Prostate gland (tissue), 2 donors: ENCODE measurements around the gene HTD2.
"Not testable (repeated sequence)": the region's sequence is repeated elsewhere in the genome, so short reads cannot be mapped to it uniquely, and the experiment has no call there.

Source experiments
- POLR2A ChIP-seq: fragments of 450-650 bp; IDR thresholded peaks from one replicate; pipeline ENCODE4 v1.6.1; 2016; ENCODE audit warnings: antibody characterized with exemption, mild to moderate bottlenecking
- POLR2AphosphoS5 ChIP-seq: sonication (generic); formaldehyde crosslinking; IDR thresholded peaks from one replicate; pipeline ENCODE4 v1.6.1; 2017; ENCODE audit warnings: antibody characterized with exemption
- TF ChIP-seq, protein P1 (sequence below), 4 experiments: fragments of 200-600 bp in 2 of 4; fragments of 450-650 bp in 2 of 4; sonication (generic) in 2 of 4; IDR thresholded peaks; 1 replicate in 3 of 4; 2 replicates in 1 of 4; pipeline ENCODE4 v1.5.1; 2016 to 2019; ENCODE audit warnings: antibody characterized with exemption in 4 of 4, mild to moderate bottlenecking in 2 of 4, moderate library complexity in 2 of 4

DNA sequence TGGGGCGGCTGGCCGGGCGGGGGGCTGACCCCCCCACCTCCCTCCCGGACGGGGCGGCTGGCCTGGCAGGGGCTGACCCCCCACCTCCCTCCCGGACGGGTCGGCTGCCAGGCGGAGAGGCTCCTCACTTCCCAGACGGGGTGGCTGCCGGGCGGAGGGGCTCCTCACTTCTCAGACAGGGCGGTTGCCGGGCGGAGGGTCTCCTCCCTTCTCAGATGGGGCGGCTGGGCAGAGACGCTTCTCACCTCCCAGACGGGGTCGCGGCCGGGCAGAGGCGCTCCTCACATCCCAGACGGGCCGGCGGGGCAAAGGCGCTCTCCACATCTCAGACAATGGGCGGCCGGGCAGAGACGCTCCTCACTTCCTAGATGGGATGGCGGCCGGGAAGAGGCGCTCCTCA, 15.9 kb upstream of the HTD2 start:
- TF ChIP-seq, protein P1, sequence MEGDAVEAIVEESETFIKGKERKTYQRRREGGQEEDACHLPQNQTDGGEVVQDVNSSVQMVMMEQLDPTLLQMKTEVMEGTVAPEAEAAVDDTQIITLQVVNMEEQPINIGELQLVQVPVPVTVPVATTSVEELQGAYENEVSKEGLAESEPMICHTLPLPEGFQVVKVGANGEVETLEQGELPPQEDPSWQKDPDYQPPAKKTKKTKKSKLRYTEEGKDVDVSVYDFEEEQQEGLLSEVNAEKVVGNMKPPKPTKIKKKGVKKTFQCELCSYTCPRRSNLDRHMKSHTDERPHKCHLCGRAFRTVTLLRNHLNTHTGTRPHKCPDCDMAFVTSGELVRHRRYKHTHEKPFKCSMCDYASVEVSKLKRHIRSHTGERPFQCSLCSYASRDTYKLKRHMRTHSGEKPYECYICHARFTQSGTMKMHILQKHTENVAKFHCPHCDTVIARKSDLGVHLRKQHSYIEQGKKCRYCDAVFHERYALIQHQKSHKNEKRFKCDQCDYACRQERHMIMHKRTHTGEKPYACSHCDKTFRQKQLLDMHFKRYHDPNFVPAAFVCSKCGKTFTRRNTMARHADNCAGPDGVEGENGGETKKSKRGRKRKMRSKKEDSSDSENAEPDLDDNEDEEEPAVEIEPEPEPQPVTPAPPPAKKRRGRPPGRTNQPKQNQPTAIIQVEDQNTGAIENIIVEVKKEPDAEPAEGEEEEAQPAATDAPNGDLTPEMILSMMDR (IDR thresholded peaks at IDR 0.05) = not testable (repeated sequence)
- not testable (repeated sequence) for TF ChIP-seq POLR2AphosphoS5, POLR2A
